SK-N-SH treated with all-trans-retinoic acid at 6 μM for 48 hours (cell line): ENCODE measurements around the gene ANKS1A.

Source experiments
- ATAC-seq: fragments of 200-7000 bp; cut with Tn5 transposase; 3 replicates; pipeline ENCODE4 v1.9.1; 2020; ENCODE audit warnings: mild to moderate bottlenecking, moderate library complexity
- ARNTL ChIP-seq: fragments of 450-650 bp; formaldehyde crosslinking; IDR thresholded peaks from 2 replicates; pipeline ENCODE4 v1.5.0; 2020; ENCODE audit warnings: low read depth, mild to moderate bottlenecking, moderate library complexity, borderline replicate concordance
- BACH2 ChIP-seq: fragments of 250-450 bp; sonication (Bioruptor Pico); IDR thresholded peaks from 2 replicates; pipeline ENCODE4 v1.9.0; 2021; ENCODE audit warnings: mild to moderate bottlenecking, borderline replicate concordance
- CSDC2 ChIP-seq: fragments of 250-450 bp; sonication (Bioruptor Pico); IDR thresholded peaks from 2 replicates; pipeline ENCODE4 v1.5.0; 2020; ENCODE audit warnings: mild to moderate bottlenecking, moderate library complexity
- ESRRG ChIP-seq: fragments of 250-450 bp; sonication (Bioruptor Pico); IDR thresholded peaks from 2 replicates; pipeline ENCODE4 v1.6.1; 2021; ENCODE audit warnings: mild to moderate bottlenecking
- GLIS3 ChIP-seq: fragments of 250-450 bp; sonication (Bioruptor Pico); IDR thresholded peaks from 2 replicates; pipeline ENCODE4 v1.5.0; 2020; ENCODE audit warnings: mild to moderate bottlenecking, moderate library complexity
- OSR1 ChIP-seq: fragments of 250-450 bp; sonication (Bioruptor Pico); IDR thresholded peaks from 2 replicates; pipeline ENCODE4 v1.8.0; 2022; ENCODE audit warnings: moderate library complexity, mild to moderate bottlenecking, inconsistent platforms
- PATZ1 ChIP-seq: fragments of 250-450 bp; sonication (Bioruptor Pico); IDR thresholded peaks from 2 replicates; pipeline ENCODE4 v1.8.0; 2020; ENCODE audit warnings: mild to moderate bottlenecking, moderate library complexity, borderline replicate concordance
- PPARA ChIP-seq: fragments of 250-450 bp; sonication (Bioruptor Pico); IDR thresholded peaks from 2 replicates; pipeline ENCODE4 v1.5.0; 2020; ENCODE audit warnings: mild to moderate bottlenecking, borderline replicate concordance
- RARB ChIP-seq: fragments of 250-450 bp; sonication (Bioruptor Pico); IDR thresholded peaks from 2 replicates; pipeline ENCODE4 v1.8.0; 2021; ENCODE audit warnings: mild to moderate bottlenecking, moderate library complexity
- SNAI2 ChIP-seq: fragments of 250-450 bp; sonication (Bioruptor Pico); IDR thresholded peaks from 2 replicates; pipeline ENCODE4 v1.5.0; 2020; ENCODE audit warnings: mild to moderate bottlenecking, moderate library complexity
- TOX ChIP-seq: fragments of 250-450 bp; sonication (Bioruptor Pico); IDR thresholded peaks from 2 replicates; pipeline ENCODE4 v1.8.0; 2021; ENCODE audit warnings: mild to moderate bottlenecking, moderate library complexity, borderline replicate concordance
- TSHZ2 ChIP-seq: fragments of 250-450 bp; sonication (Bioruptor Pico); IDR thresholded peaks from 2 replicates; pipeline ENCODE4 v1.5.0; 2020; ENCODE audit warnings: mild to moderate bottlenecking, moderate library complexity
- ZC3H10 ChIP-seq: fragments of 250-450 bp; sonication (Bioruptor Pico); IDR thresholded peaks from 2 replicates; pipeline ENCODE4 v1.5.1; 2021; ENCODE audit warnings: mild to moderate bottlenecking, moderate library complexity
- ZFP3 ChIP-seq: fragments of 250-450 bp; sonication (Bioruptor Pico); IDR thresholded peaks from 2 replicates; pipeline ENCODE4 v1.5.0; 2020; ENCODE audit warnings: mild to moderate bottlenecking, moderate library complexity
- ZFP30 ChIP-seq: fragments of 450-650 bp; formaldehyde crosslinking; IDR thresholded peaks from 2 replicates; pipeline ENCODE4 v1.5.0; 2022; ENCODE audit warnings: mild to moderate bottlenecking, moderate library complexity
- ZNF565 ChIP-seq: fragments of 450-650 bp; formaldehyde crosslinking; conservative IDR thresholded peaks from 2 replicates; pipeline ENCODE4 v1.5.0; 2020; ENCODE audit warnings: low read depth, mild to moderate bottlenecking, moderate library complexity
- ZNF70 ChIP-seq: fragments of 450-650 bp; formaldehyde crosslinking; IDR thresholded peaks from 2 replicates; pipeline ENCODE4 v1.5.0; 2020; ENCODE audit warnings: mild to moderate bottlenecking, moderate library complexity
- ZNF8 ChIP-seq: fragments of 450-650 bp; formaldehyde crosslinking; IDR thresholded peaks from 2 replicates; pipeline ENCODE4 v1.5.0; 2020; ENCODE audit warnings: mild to moderate bottlenecking, moderate library complexity
- TF ChIP-seq, protein P1 (sequence below): fragments of 250-450 bp; sonication (Bioruptor Pico); IDR thresholded peaks from 2 replicates; pipeline ENCODE4 v1.5.1; 2020; ENCODE audit warnings: low read depth, mild to moderate bottlenecking, moderate library complexity
- TF ChIP-seq, protein P2 (sequence below): fragments of 250-450 bp; sonication (Bioruptor Pico); IDR thresholded peaks from 2 replicates; pipeline ENCODE4 v1.5.1; 2021; ENCODE audit warnings: mild to moderate bottlenecking, moderate library complexity

Gene ANKS1A

GRCh38 chr6:34950849-34951248 is 61.8 kb downstream of the ANKS1A start:
- TF ChIP-seq BACH2 (CRISPR knock-in tag): no peak
- no peak for TF ChIP-seq ZC3H10 (CRISPR knock-in tag)
- no peak for TF ChIP-seq ZNF565 (CRISPR knock-in tag)
- no peak for TF ChIP-seq ZFP3 (CRISPR knock-in tag)
- no peak for TF ChIP-seq ARNTL (CRISPR knock-in tag)
- no peak for TF ChIP-seq PATZ1 (CRISPR knock-in tag)
- no peak for TF ChIP-seq ZFP30 (CRISPR knock-in tag)
- TF ChIP-seq ZNF8: no peak
- TF ChIP-seq CSDC2 (CRISPR knock-in tag): no peak
- TF ChIP-seq TOX (CRISPR knock-in tag): no peak
- TF ChIP-seq, protein P1, sequence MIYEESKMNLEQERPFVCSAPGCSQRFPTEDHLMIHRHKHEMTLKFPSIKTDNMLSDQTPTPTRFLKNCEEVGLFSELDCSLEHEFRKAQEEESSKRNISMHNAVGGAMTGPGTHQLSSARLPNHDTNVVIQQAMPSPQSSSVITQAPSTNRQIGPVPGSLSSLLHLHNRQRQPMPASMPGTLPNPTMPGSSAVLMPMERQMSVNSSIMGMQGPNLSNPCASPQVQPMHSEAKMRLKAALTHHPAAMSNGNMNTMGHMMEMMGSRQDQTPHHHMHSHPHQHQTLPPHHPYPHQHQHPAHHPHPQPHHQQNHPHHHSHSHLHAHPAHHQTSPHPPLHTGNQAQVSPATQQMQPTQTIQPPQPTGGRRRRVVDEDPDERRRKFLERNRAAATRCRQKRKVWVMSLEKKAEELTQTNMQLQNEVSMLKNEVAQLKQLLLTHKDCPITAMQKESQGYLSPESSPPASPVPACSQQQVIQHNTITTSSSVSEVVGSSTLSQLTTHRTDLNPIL (CRISPR knock-in tag): no peak
- no peak for TF ChIP-seq GLIS3 (CRISPR knock-in tag)
- no peak for TF ChIP-seq ESRRG (CRISPR knock-in tag)
- no peak for TF ChIP-seq ZNF70 (CRISPR knock-in tag)
- no peak for TF ChIP-seq RARB
- TF ChIP-seq, protein P2, sequence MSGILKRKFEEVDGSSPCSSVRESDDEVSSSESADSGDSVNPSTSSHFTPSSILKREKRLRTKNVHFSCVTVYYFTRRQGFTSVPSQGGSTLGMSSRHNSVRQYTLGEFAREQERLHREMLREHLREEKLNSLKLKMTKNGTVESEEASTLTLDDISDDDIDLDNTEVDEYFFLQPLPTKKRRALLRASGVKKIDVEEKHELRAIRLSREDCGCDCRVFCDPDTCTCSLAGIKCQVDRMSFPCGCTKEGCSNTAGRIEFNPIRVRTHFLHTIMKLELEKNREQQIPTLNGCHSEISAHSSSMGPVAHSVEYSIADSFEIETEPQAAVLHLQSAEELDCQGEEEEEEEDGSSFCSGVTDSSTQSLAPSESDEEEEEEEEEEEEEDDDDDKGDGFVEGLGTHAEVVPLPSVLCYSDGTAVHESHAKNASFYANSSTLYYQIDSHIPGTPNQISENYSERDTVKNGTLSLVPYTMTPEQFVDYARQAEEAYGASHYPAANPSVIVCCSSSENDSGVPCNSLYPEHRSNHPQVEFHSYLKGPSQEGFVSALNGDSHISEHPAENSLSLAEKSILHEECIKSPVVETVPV (CRISPR knock-in tag): no peak
- no peak for TF ChIP-seq OSR1 (CRISPR knock-in tag)
- TF ChIP-seq PPARA (CRISPR knock-in tag): no peak
- TF ChIP-seq TSHZ2 (CRISPR knock-in tag): no peak
- ATAC-seq: no peak

DNA sequence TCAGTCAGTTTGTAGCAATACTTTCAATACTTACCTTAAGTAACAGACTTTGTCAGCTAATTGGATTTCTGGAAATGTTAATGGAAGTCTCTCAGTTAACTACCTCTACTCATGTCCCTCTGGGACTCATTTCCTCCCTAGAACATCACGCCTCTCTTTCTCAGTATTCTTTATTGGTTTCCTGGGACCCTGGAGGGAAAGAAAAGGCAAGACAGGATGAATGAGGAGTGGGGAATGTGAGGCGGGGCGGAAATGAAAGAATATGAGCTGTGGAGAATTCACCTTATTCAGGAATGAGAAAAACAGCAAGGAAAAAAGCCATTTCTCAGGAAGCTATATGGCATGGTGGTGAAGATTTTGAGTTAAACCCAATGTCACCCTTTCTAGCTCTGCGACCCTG is 62.7 kb downstream of the ANKS1A start:
- ATAC-seq: no peak
- TF ChIP-seq, protein P2 (CRISPR knock-in tag): no peak
- no peak for TF ChIP-seq SNAI2 (CRISPR knock-in tag)
- TF ChIP-seq TSHZ2 (CRISPR knock-in tag): no peak
- no peak for TF ChIP-seq ZNF8
- TF ChIP-seq ZFP30 (CRISPR knock-in tag): no peak
